Loucy (cell line): ENCODE measurements around the gene LIMS1.

Experiments
- H2AFZ ChIP-seq: fragments of 200-600 bp; sonication (generic); 2 replicates; pipeline ENCODE4 v1.6.0; 2016; ENCODE audit warnings: antibody characterized with exemption, mild to moderate bottlenecking, low read length, moderate library complexity
- H3F3A ChIP-seq: fragments of 200-600 bp; 2 replicates; pipeline ENCODE4 v1.6.0; 2016; ENCODE audit warnings: antibody characterized with exemption, low read depth, mild to moderate bottlenecking
- H3K27me3 ChIP-seq: fragments of 200-600 bp; sonication (generic); 2 replicates; pipeline ENCODE4 v1.6.1; 2014; ENCODE audit warnings: low read length, mild to moderate bottlenecking; ENCODE audit not compliant: insufficient read depth, poor library complexity, severe bottlenecking
- H3K36me3 ChIP-seq: fragments of 200-600 bp; sonication (generic); 2 replicates; pipeline ENCODE4 v1.6.1; 2016; ENCODE audit warnings: low read length; ENCODE audit not compliant: insufficient read depth
- H3K4me1 ChIP-seq: fragments of 200-600 bp; sonication (generic); 2 replicates; pipeline ENCODE4 v1.5.1; 2014; ENCODE audit warnings: low read length, mild to moderate bottlenecking; ENCODE audit not compliant: insufficient read depth, poor library complexity, severe bottlenecking
- H3K4me2 ChIP-seq: fragments of 200-600 bp; sonication (generic); 2 replicates; pipeline ENCODE4 v1.6.0; 2014; ENCODE audit warnings: antibody characterized with exemption, low read length, low read depth, mild to moderate bottlenecking; ENCODE audit not compliant: poor library complexity, severe bottlenecking
- H3K4me3 ChIP-seq: fragments of 200-600 bp; sonication (generic); 2 replicates; pipeline ENCODE4 v1.5.1; 2014; ENCODE audit warnings: low read length, mild to moderate bottlenecking, mixed read lengths; ENCODE audit not compliant: poor library complexity, severe bottlenecking
- H3K79me2 ChIP-seq: fragments of 200-600 bp; sonication (generic); 2 replicates; pipeline ENCODE4 v1.6.1; 2014; ENCODE audit warnings: low read length; ENCODE audit not compliant: insufficient read depth
- H3K9ac ChIP-seq: fragments of 200-600 bp; sonication (generic); 2 replicates; pipeline ENCODE4 v1.6.0; 2014; ENCODE audit warnings: mild to moderate bottlenecking, low read depth, low read length, moderate library complexity; ENCODE audit not compliant: poor library complexity, severe bottlenecking
- H3K9me2 ChIP-seq: fragments of 200-600 bp; sonication (generic); replicated peaks from 2 replicates; pipeline ENCODE4 v1.6.1; 2016; ENCODE audit warnings: low read depth, low read length, mixed read lengths
- H3K9me3 ChIP-seq: fragments of 200-600 bp; sonication (generic); 2 replicates; pipeline ENCODE4 v1.6.1; 2014; ENCODE audit warnings: mild to moderate bottlenecking, antibody characterized with exemption, low read length, low read depth; ENCODE audit not compliant: insufficient read depth
- H4K20me1 ChIP-seq: fragments of 200-600 bp; sonication (generic); 2 replicates; pipeline ENCODE4 v1.6.0; 2014; ENCODE audit warnings: antibody characterized with exemption, low read length, mild to moderate bottlenecking; ENCODE audit not compliant: insufficient read depth, poor library complexity, severe bottlenecking
- EZH2phosphoT487 ChIP-seq: fragments of 200-600 bp; IDR thresholded peaks from 2 replicates; pipeline ENCODE4 v1.6.1; 2018; ENCODE audit warnings: antibody characterized with exemption, mild to moderate bottlenecking, moderate library complexity, borderline replicate concordance
- TF ChIP-seq, protein P1 (sequence below): fragments of 200-600 bp; sonication (generic); conservative IDR thresholded peaks from 2 replicates; pipeline ENCODE4 v1.5.1; 2014; ENCODE audit warnings: mild to moderate bottlenecking, antibody characterized with exemption, low read length

The LIMS1 gene

GRCh38 chr2:108616751-108617161 is 82.5 kb downstream of the LIMS1 start:
- TF ChIP-seq, protein P1, sequence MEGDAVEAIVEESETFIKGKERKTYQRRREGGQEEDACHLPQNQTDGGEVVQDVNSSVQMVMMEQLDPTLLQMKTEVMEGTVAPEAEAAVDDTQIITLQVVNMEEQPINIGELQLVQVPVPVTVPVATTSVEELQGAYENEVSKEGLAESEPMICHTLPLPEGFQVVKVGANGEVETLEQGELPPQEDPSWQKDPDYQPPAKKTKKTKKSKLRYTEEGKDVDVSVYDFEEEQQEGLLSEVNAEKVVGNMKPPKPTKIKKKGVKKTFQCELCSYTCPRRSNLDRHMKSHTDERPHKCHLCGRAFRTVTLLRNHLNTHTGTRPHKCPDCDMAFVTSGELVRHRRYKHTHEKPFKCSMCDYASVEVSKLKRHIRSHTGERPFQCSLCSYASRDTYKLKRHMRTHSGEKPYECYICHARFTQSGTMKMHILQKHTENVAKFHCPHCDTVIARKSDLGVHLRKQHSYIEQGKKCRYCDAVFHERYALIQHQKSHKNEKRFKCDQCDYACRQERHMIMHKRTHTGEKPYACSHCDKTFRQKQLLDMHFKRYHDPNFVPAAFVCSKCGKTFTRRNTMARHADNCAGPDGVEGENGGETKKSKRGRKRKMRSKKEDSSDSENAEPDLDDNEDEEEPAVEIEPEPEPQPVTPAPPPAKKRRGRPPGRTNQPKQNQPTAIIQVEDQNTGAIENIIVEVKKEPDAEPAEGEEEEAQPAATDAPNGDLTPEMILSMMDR = no peak
- no peak for TF ChIP-seq EZH2phosphoT487
- Histone ChIP-seq H3K9me3 (no peaks in the 10 kb centered on the region), H2AFZ (no peak overlapping the region), H3F3A (peaks cover 24% of the 10 kb centered on the region), H4K20me1 (no peaks in the 10 kb centered on the region), H3K9me2 (no peaks in the 10 kb centered on the region), H3K27me3 (no peaks in the 10 kb centered on the region), H3K4me3 (peak overlapping the region; percentile 21), H3K79me2 (peaks cover 86% of the 10 kb centered on the region), H3K4me1 (peaks cover 89% of the 10 kb centered on the region), H3K36me3 (no peaks in the 10 kb centered on the region), H3K4me2 (peak overlapping the region; percentile 80), H3K9ac (peak overlapping the region; percentile 80)

DNA sequence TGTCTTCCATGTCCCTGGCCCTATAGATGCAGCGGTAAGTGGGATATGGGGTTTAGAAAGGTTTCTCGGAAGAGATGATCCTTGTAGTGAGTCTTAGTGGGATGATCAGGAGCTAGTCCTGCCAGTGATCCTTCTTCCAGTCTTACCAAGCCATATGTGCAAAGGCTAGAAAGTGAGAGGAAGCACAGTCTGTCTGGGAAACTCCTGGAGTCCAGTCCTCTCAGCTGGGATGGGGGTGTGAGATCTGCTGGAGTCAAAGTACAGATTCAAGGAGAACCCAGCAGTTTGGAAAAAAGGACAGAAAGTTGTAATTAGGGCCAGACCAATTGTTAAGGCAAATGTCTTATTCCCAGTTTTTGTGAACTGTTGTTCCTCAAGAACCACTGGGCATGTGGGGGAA is 83.3 kb downstream of the LIMS1 start:
- Histone ChIP-seq H3K4me1 (peaks cover 93% of the 10 kb centered on the region), H3K4me2 (peak overlapping the region; percentile 80), H3K9ac (peak overlapping the region; percentile 80), H2AFZ (no peak overlapping the region), H3K79me2 (peaks cover 88% of the 10 kb centered on the region), H4K20me1 (no peaks in the 10 kb centered on the region), H3K9me3 (no peaks in the 10 kb centered on the region), H3K4me3 (no peak overlapping the region), H3K27me3 (no peaks in the 10 kb centered on the region), H3K9me2 (no peaks in the 10 kb centered on the region), H3F3A (peaks cover 24% of the 10 kb centered on the region), H3K36me3 (no peaks in the 10 kb centered on the region)
- no peak for TF ChIP-seq EZH2phosphoT487
- TF ChIP-seq, protein P1 = no peak

DNA sequence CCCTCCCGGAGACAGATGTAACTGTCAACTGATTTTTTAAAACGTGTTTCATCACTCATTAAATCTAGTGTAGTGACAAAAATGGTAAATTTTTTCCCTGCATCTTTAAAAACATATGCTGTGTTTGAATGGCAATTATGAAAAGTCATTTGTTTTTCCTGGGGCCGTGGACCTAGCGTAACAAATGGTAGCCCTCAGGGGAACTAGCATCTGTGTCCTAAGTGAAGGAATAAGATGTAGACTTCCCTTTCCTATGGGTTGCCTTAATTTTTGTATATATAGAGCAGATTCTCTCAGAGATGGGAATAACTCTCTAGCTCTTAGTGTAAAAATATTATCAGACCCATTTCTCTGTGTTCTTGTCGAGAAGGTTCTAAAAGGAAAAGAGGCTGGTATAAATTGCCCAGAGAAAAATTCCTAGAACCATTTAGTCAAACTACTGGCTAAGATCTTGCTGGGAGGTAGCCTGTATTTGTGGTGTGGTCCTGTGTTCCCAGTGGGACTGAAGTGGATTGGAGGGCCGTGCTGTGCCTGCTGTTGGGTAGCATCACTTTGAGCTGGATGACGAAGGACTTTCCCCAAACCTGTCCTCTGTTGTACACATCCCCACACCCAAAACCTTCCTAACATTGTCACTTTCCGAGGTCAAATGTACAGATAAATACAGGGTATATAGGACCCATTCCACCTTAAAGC is 85.8 kb downstream of the LIMS1 start:
- Histone ChIP-seq H3K4me3 (peak overlapping the region; percentile 76), H3K9ac (peak overlapping the region; percentile 80), H3K27me3 (no peaks in the 10 kb centered on the region), H3F3A (peaks cover 24% of the 10 kb centered on the region), H3K4me1 (peaks cover 86% of the 10 kb centered on the region), H3K36me3 (no peaks in the 10 kb centered on the region), H4K20me1 (peaks cover 5% of the 10 kb centered on the region), H3K9me2 (no peaks in the 10 kb centered on the region), H3K79me2 (peaks cover 88% of the 10 kb centered on the region), H3K4me2 (peak overlapping the region; percentile 80), H3K9me3 (no peaks in the 10 kb centered on the region), H2AFZ (no peak overlapping the region)
- TF ChIP-seq, protein P1 = no peak
- TF ChIP-seq EZH2phosphoT487 = no peak
